Progenitor cell of endocrine pancreas (in vitro differentiated cells): ENCODE data around the gene TTC24. TPM values are rescaled to one million over a fixed set of nuclear protein-coding genes. Genes with fewer than 3 reads are reported as not detected.

Source experiments
- DNase-seq: peaks from one replicate; pipeline ENCODE4 v3.0.0; 2021; ENCODE audit warnings: low spot score; ENCODE audit not compliant: unreplicated experiment
- H3K27ac Mint-ChIP-seq: 2 replicates; pipeline ENCODE4 v1.8.0; 2021; ENCODE audit warnings: mild to moderate bottlenecking, moderate library complexity, mixed read lengths
- H3K27me3 Mint-ChIP-seq: 2 replicates; pipeline ENCODE4 v1.8.0; 2021; ENCODE audit warnings: mixed read lengths
- H3K36me3 Mint-ChIP-seq: 2 replicates; pipeline ENCODE4 v1.8.0; 2022; ENCODE audit warnings: mixed read lengths; ENCODE audit not compliant: insufficient read depth
- H3K4me1 Mint-ChIP-seq: 2 replicates; pipeline ENCODE4 v1.8.0; 2021; ENCODE audit warnings: low read depth, mixed read lengths
- H3K4me3 Mint-ChIP-seq: 2 replicates; pipeline ENCODE4 v1.8.0; 2021; ENCODE audit warnings: low read depth, mild to moderate bottlenecking, moderate library complexity, mixed read lengths
- H3K9me3 Mint-ChIP-seq: 2 replicates; pipeline ENCODE4 v1.8.0; 2021; ENCODE audit warnings: low read depth, mixed read lengths
- CTCF ChIP-seq: fragments of 200-600 bp; sonication (generic); IDR thresholded peaks from one replicate; pipeline ENCODE4 v1.5.0; 2021; ENCODE audit warnings: antibody characterized with exemption, mild to moderate bottlenecking; ENCODE audit not compliant: unreplicated experiment
- total RNA-seq: library from RNA; stranded (reverse); gene quantifications from 2 replicates; pipeline ENCODE4 v1.2.1, GENCODE V29; 2021

Gene TTC24
- total RNA-seq, 1 donor from 2014 or later = not detected

GRCh38 chr1:156571919-156572662 lies 7.4 kb upstream of the TTC24 start, which contains the start of gene IQGAP3:
Gene IQGAP3, minus strand, starts transcription at chr1:156572565. Its CDS starts 36 bp downstream, at chr1:156572529.
- Mint-ChIP-seq H3K4me3 (peak within 1 kb of the TSS; percentile 94), H3K36me3 (peaks cover 8% of the 10 kb centered on the region), H3K27ac (peak within 1 kb of the TSS; percentile 73), H3K9me3 (no peaks in the 10 kb centered on the region), H3K4me1 (peaks cover 17% of the 10 kb centered on the region), H3K27me3 (peaks cover 16% of the 10 kb centered on the region)
- no peak for TF ChIP-seq CTCF
- DNase-seq = peak; percentile 77

- peaks cover 8% of the 10 kb centered on the region for H3K36me3 Mint-ChIP-seq
- no peak for TF ChIP-seq CTCF
- H3K27ac Mint-ChIP-seq = no peak overlapping the region
- H3K9me3 Mint-ChIP-seq = no peaks in the 10 kb centered on the region
- peak overlapping the region; percentile 94 for H3K4me3 Mint-ChIP-seq
- DNase-seq = no peak
- peaks cover 17% of the 10 kb centered on the region for H3K4me1 Mint-ChIP-seq
- peaks cover 16% of the 10 kb centered on the region for H3K27me3 Mint-ChIP-seq
Observed at GRCh38 chr1:156572663-156573018, 6.9 kb upstream of the TTC24 start.

GRCh38 chr1:156574039-156574633 lies 5.4 kb upstream of the TTC24 start:
- no peak for DNase-seq
- Mint-ChIP-seq H3K4me3 (no peak overlapping the region), H3K27me3 (peaks cover 16% of the 10 kb centered on the region), H3K36me3 (peaks cover 5% of the 10 kb centered on the region), H3K27ac (no peak overlapping the region), H3K9me3 (no peaks in the 10 kb centered on the region), H3K4me1 (peaks cover 21% of the 10 kb centered on the region)
- TF ChIP-seq CTCF = no peak

- H3K4me3 Mint-ChIP-seq = no peak overlapping the region
- no peaks in the 10 kb centered on the region for H3K9me3 Mint-ChIP-seq
- TF ChIP-seq CTCF = no peak
- H3K27me3 Mint-ChIP-seq = peaks cover 19% of the 10 kb centered on the region
- H3K27ac Mint-ChIP-seq = no peak overlapping the region
- H3K36me3 Mint-ChIP-seq = no peaks in the 10 kb centered on the region
- no peak for DNase-seq
- peaks cover 4% of the 10 kb centered on the region for H3K4me1 Mint-ChIP-seq
Observed at GRCh38 chr1:156577550-156577949, 2.0 kb upstream of the TTC24 start.

GRCh38 chr1:156578055-156578454 lies 1.5 kb upstream of the TTC24 start:
- Mint-ChIP-seq H3K4me1 (peaks cover 3% of the 10 kb centered on the region), H3K4me3 (no peak overlapping the region), H3K27me3 (peaks cover 14% of the 10 kb centered on the region), H3K36me3 (no peaks in the 10 kb centered on the region), H3K9me3 (no peaks in the 10 kb centered on the region), H3K27ac (peak overlapping the region; percentile 9)
- no peak for DNase-seq
- TF ChIP-seq CTCF = no peak
